GM12875 (cell line): Measurements from ENCODE around the gene C15orf40.
A peak's percentile ranks its signal among the peaks of the same experiment; 100 is the strongest.

Experiments
- H3K4me3 ChIP-seq: one replicate; pipeline ENCODE4 v1.5.1; 2011; ENCODE audit warnings: low read depth, low read length, control low read depth
- TF ChIP-seq, protein P1 (sequence below): IDR thresholded peaks from 2 replicates; pipeline ENCODE4 v1.5.1; 2011; ENCODE audit warnings: low read depth, mild to moderate bottlenecking, control low read depth, inconsistent platforms, low read length, moderate library complexity, borderline replicate concordance; ENCODE audit not compliant: insufficient read depth

Gene C15orf40

DNA sequence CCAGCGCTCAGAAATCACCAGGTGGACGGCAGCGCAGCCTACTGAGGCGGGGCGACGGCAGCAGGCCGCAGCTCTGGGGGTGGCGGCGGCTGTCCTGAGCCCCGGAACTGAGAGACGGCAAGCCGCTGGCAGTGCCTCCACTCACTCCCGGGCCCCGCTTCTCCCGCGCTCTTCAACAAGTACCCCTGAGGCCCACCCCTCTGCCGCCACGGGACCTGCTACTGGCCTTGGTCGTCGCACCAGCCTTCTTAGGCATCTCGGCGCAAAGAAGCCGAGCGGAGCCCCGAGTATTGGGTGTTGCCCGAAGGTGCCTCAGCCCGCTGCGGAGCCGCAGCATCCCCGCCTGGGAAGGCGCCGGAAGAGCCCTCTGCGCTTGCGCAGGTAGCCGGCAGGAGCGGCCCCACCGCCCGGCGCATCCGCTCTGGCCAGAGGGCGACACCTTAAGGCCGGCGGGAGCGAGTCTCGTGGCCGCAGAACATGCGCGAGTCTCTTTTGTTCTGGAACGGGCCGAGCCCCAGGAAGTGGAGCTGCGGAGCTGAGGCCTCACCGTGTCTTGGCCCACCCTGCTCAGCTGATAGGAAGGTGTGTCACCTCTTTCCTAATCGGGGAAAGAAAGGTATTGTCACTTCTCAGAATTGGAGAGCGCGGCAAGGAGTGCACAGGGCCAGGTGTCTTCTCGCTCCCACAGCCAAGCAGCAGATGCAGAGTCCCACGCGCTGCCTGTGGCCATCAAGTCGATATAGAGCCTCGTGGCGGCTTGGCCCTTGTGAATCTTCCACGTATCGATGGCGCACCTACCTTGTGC is at the start of gene C15orf40:
C15orf40 (minus strand) TSS at position 369 of the 805 bp plus-strand sequence; CDS start at position 337, 32 bp downstream.
- peak within 1 kb of the TSS; percentile 99 for H3K4me3 ChIP-seq
- TF ChIP-seq, protein P1, sequence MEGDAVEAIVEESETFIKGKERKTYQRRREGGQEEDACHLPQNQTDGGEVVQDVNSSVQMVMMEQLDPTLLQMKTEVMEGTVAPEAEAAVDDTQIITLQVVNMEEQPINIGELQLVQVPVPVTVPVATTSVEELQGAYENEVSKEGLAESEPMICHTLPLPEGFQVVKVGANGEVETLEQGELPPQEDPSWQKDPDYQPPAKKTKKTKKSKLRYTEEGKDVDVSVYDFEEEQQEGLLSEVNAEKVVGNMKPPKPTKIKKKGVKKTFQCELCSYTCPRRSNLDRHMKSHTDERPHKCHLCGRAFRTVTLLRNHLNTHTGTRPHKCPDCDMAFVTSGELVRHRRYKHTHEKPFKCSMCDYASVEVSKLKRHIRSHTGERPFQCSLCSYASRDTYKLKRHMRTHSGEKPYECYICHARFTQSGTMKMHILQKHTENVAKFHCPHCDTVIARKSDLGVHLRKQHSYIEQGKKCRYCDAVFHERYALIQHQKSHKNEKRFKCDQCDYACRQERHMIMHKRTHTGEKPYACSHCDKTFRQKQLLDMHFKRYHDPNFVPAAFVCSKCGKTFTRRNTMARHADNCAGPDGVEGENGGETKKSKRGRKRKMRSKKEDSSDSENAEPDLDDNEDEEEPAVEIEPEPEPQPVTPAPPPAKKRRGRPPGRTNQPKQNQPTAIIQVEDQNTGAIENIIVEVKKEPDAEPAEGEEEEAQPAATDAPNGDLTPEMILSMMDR, result peak; percentile 76

DNA sequence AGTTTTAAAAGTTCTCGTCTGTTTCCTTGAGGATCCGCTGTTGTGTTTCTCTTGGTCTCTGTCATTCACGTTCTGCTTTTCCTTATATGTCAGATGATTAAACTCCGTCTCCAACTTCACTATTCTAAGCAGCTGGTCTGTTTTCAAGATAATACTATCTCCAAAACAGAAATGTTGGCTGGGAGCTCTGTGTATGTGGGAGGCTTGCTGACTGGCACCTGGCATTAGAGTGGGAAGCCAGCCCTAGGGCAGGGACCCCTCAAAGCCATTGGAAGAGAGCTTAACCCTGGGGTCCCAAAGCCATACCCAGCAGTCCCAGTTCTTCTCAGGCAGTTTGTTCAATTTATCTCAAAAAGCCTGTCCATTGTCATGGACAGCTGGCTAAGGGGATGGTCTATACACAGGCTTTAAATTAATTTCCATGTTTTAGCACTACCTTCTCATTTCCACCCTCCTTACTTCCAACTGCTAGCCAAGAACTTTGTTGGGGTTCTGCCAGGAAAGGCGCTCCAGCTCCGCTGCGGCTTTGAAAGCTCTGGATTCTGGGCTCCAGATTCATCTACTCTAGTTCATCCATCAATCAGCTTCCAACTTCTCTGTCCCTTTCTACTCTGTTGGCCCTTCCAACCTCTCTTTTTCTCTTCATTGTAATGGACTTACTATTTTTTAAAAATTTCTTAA is 46.4 kb upstream of the C15orf40 start:
- TF ChIP-seq, protein P1, result no peak
- H3K4me3 ChIP-seq, result no peak overlapping the region

- TF ChIP-seq, protein P1, result no peak
- H3K4me3 ChIP-seq, result no peak overlapping the region
These were observed 45.6 kb upstream of the C15orf40 start for GRCh38 chr15:83057002-83057401.

DNA sequence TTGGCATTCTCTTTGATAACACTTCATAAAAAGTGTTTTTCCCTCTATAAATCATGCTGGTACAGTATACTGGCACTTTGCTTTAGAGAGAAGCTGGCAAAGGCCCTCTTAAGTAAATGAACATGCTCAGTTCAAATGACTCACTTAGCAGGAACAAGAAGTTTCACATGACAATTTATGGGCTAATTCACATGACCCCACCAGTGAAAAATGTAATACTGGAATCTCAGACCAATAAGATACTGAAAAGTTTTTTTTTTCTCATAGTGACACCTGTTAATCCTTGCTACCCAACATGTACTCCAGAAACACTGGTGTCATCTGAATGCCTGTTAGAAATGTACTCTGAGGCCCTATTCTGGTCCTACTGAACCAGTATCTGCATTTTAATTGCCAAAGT is 41.7 kb upstream of the C15orf40 start:
- TF ChIP-seq, protein P1, result no peak
- H3K4me3 ChIP-seq, result no peak overlapping the region

GRCh38 chr15:83046558-83047127 is 35.2 kb upstream of the C15orf40 start:
- TF ChIP-seq, protein P1, result no peak
- no peak overlapping the region for H3K4me3 ChIP-seq

- no peak overlapping the region for H3K4me3 ChIP-seq
- TF ChIP-seq, protein P1, result no peak
These were observed 32.7 kb upstream of the C15orf40 start for GRCh38 chr15:83044156-83044555.
